ENCODE results near the gene NGLY1.

NGLY1 gene

GRCh38 chr3:25719321-25719720, 63.9 kb downstream of the NGLY1 start:
- no peak for TF ChIP-seq TCF12 (IDR thresholded peaks at IDR 0.05; ENCODE audit: low read depth)
- no peak for TF ChIP-seq REST (IDR thresholded peaks at IDR 0.05; ENCODE audit: low read depth)
- no peak for TF ChIP-seq CREB1 (IDR thresholded peaks at IDR 0.05; ENCODE audit: low read depth)
- no peak for TF ChIP-seq CEBPB (IDR thresholded peaks at IDR 0.05)
- TF ChIP-seq TEAD4 (IDR thresholded peaks at IDR 0.05) = no peak
- TF ChIP-seq EGR1 (IDR thresholded peaks at IDR 0.05) = no peak
- no peak for TF ChIP-seq TAF1 (IDR thresholded peaks at IDR 0.05; ENCODE audit: low read depth)
- TF ChIP-seq MAX (IDR thresholded peaks at IDR 0.05) = no peak
- TF ChIP-seq RAD21 (IDR thresholded peaks at IDR 0.05; ENCODE audit: low read depth) = no peak
- TF ChIP-seq YY1 (IDR thresholded peaks at IDR 0.05; ENCODE audit: low read depth) = no peak
- TF ChIP-seq FOXM1 (IDR thresholded peaks at IDR 0.05; ENCODE audit: borderline replicate concordance, low read depth) = no peak
- TF ChIP-seq ZBTB7A (IDR thresholded peaks at IDR 0.05; ENCODE audit: low read depth) = no peak
- TF ChIP-seq NFIC (IDR thresholded peaks at IDR 0.05) = no peak
- no peak for TF ChIP-seq USF1 (IDR thresholded peaks at IDR 0.05)
- no peak for TF ChIP-seq EP300 (IDR thresholded peaks at IDR 0.05; ENCODE audit: borderline replicate concordance)

- TF ChIP-seq TAF1 (IDR thresholded peaks at IDR 0.05; ENCODE audit: low read depth) = no peak
- TF ChIP-seq EGR1 (IDR thresholded peaks at IDR 0.05) = no peak
- TF ChIP-seq NFIC (IDR thresholded peaks at IDR 0.05) = no peak
- TF ChIP-seq TCF12 (IDR thresholded peaks at IDR 0.05; ENCODE audit: low read depth) = no peak
These were observed 69.8 kb downstream of the NGLY1 start for GRCh38 chr3:25713341-25713985.

- TF ChIP-seq CREB1 (IDR thresholded peaks at IDR 0.05; ENCODE audit: low read depth) = no peak
- TF ChIP-seq REST (IDR thresholded peaks at IDR 0.05; ENCODE audit: low read depth) = no peak
- TF ChIP-seq ZBTB7A (IDR thresholded peaks at IDR 0.05; ENCODE audit: low read depth) = no peak
- no peak for TF ChIP-seq NFIC (IDR thresholded peaks at IDR 0.05)
- TF ChIP-seq YY1 (IDR thresholded peaks at IDR 0.05; ENCODE audit: low read depth) = no peak
- no peak for TF ChIP-seq TCF12 (IDR thresholded peaks at IDR 0.05; ENCODE audit: low read depth)
- no peak for TF ChIP-seq TAF1 (IDR thresholded peaks at IDR 0.05; ENCODE audit: low read depth)
- no peak for TF ChIP-seq TEAD4 (IDR thresholded peaks at IDR 0.05)
- TF ChIP-seq RAD21 (IDR thresholded peaks at IDR 0.05; ENCODE audit: low read depth) = no peak
- no peak for TF ChIP-seq EP300 (IDR thresholded peaks at IDR 0.05; ENCODE audit: borderline replicate concordance)
- no peak for TF ChIP-seq EGR1 (IDR thresholded peaks at IDR 0.05)
- no peak for TF ChIP-seq USF1 (IDR thresholded peaks at IDR 0.05)
- TF ChIP-seq CEBPB (IDR thresholded peaks at IDR 0.05) = no peak
- TF ChIP-seq FOXM1 (IDR thresholded peaks at IDR 0.05; ENCODE audit: borderline replicate concordance, low read depth) = no peak
- TF ChIP-seq MAX (IDR thresholded peaks at IDR 0.05) = no peak
These were observed 72.2 kb downstream of the NGLY1 start for GRCh38 chr3:25711090-25711489.

GRCh38 chr3:25708036-25708435, 75.2 kb downstream of the NGLY1 start:
- TF ChIP-seq RAD21 (IDR thresholded peaks at IDR 0.05; ENCODE audit: low read depth) (no peak), TCF12 (IDR thresholded peaks at IDR 0.05; ENCODE audit: low read depth) (no peak), EP300 (IDR thresholded peaks at IDR 0.05; ENCODE audit: borderline replicate concordance) (no peak), REST (IDR thresholded peaks at IDR 0.05; ENCODE audit: low read depth) (no peak), YY1 (IDR thresholded peaks at IDR 0.05; ENCODE audit: low read depth) (no peak)

Data from Ishikawa (cell line).